ENCODE measurements around the gene PEX11B. TPM values are rescaled to one million over a fixed set of nuclear protein-coding genes. Genes with fewer than 3 reads are reported as not detected.

PEX11B gene
- polyA plus RNA-seq, 1 of the 3 experiments (the other 2 are of a cell fraction), result 26.1 TPM

- H3K4me2 ChIP-seq, result no peak overlapping the region
- no peaks in the 10 kb centered on the region for H3K9me3 ChIP-seq
- H3F3A ChIP-seq (replicated peaks; ENCODE audit: insufficient read depth), result no peaks in the 10 kb centered on the region
- ChIA-PET POLR2A (interaction anchor here (0.6 kb wide), 1 partner anchor 103 kb away, joined by 3 read pairs; no protein-coding TSS in a partner anchor), CTCF (no interaction called here)
- H3K4me1 ChIP-seq (ENCODE audit: control insufficient read depth in 1 of 2, insufficient read depth in 2 of 2, low read depth in 1 of 2, low read length in 1 of 2), result no peaks in the 10 kb centered on the region; a peak in 1 of 4 replicates
- H2AFZ ChIP-seq (ENCODE audit: low read depth), result no peak overlapping the region
- no peak overlapping the region for H3K9ac ChIP-seq
- H3K27ac ChIP-seq (ENCODE audit: low read depth in 2 of 2, low read length in 1 of 2), result no peak overlapping the region
- H3K9me2 ChIP-seq, result no peaks in the 10 kb centered on the region
- H4K20me1 ChIP-seq (ENCODE audit: insufficient read depth), result no peaks in the 10 kb centered on the region
- H3K36me3 ChIP-seq (replicated peaks in 1 of 2; ENCODE audit: control insufficient read depth in 1 of 2, insufficient read depth in 2 of 2, low read length in 1 of 2), result peaks cover 17 to 26% of the 10 kb centered on the region in 2 experiments
- H3K4me3 ChIP-seq (ENCODE audit: low read depth in 2 of 2, low read length in 1 of 2), result no peak overlapping the region
- WGBS (ENCODE audit: low lambda C conversion rate), result 89% methylated on average over 4 of the region's 4 CpGs
- DNase-seq, result no peak
- TF ChIP-seq TAF1 (IDR thresholded peaks at IDR 0.05; ENCODE audit: borderline replicate concordance, low read depth, low read length), result no peak
- TF ChIP-seq YY1 (IDR thresholded peaks at IDR 0.05; ENCODE audit: low read depth), result no peak
- no peak for TF ChIP-seq TEAD4 (IDR thresholded peaks at IDR 0.05; ENCODE audit: borderline replicate concordance, insufficient read depth)
- no peak for TF ChIP-seq REST (IDR thresholded peaks at IDR 0.05; ENCODE audit: low read depth, low read length)
- TF ChIP-seq GABPA (IDR thresholded peaks at IDR 0.05; ENCODE audit: low read depth), result no peak
- H3K79me2 ChIP-seq (ENCODE audit: insufficient read depth), result peaks cover 99% of the 10 kb centered on the region
- H3K27me3 ChIP-seq (ENCODE audit: insufficient read depth), result no peaks in the 10 kb centered on the region
Observed at GRCh38 chr1:145949219-145949618, 30.7 kb upstream of the PEX11B start.

GRCh38 chr1:145947551-145947950, 29.0 kb upstream of the PEX11B start:
- peaks cover 83% of the 10 kb centered on the region for H3K79me2 ChIP-seq (ENCODE audit: insufficient read depth)
- no peaks in the 10 kb centered on the region for H3K9me3 ChIP-seq
- ChIA-PET POLR2A (no interaction called here), CTCF (no interaction called here)
- H3F3A ChIP-seq (replicated peaks; ENCODE audit: insufficient read depth), result no peaks in the 10 kb centered on the region
- H3K4me3 ChIP-seq (ENCODE audit: low read depth in 2 of 2, low read length in 1 of 2), result no peak overlapping the region
- H3K4me1 ChIP-seq (ENCODE audit: control insufficient read depth in 1 of 2, insufficient read depth in 2 of 2, low read depth in 1 of 2, low read length in 1 of 2), result no peaks in the 10 kb centered on the region
- no peak for DNase-seq
- no peaks in the 10 kb centered on the region for H4K20me1 ChIP-seq (ENCODE audit: insufficient read depth)
- no peak overlapping the region for H2AFZ ChIP-seq (ENCODE audit: low read depth)
- H3K36me3 ChIP-seq (replicated peaks in 1 of 2; ENCODE audit: control insufficient read depth in 1 of 2, insufficient read depth in 2 of 2, low read length in 1 of 2), result peaks cover 21 to 29% of the 10 kb centered on the region in 2 experiments
- H3K27ac ChIP-seq (ENCODE audit: low read depth in 2 of 2, low read length in 1 of 2), result no peak overlapping the region
- TF ChIP-seq TCF12 (IDR thresholded peaks at IDR 0.05), result no peak
- no peak for TF ChIP-seq USF2 (IDR thresholded peaks at IDR 0.05; ENCODE audit: borderline replicate concordance, low read depth, low read length)
- no peak for TF ChIP-seq GATA2 (CRISPR knock-in tag; IDR thresholded peaks at IDR 0.05)
- TF ChIP-seq POLR2AphosphoS5 (IDR thresholded peaks at IDR 0.05; ENCODE audit: low read depth, low read length), result no peak
- no peak for TF ChIP-seq CTCF (IDR thresholded peaks at IDR 0.05)
- TF ChIP-seq YY1 (IDR thresholded peaks at IDR 0.05; ENCODE audit: low read depth), result no peak
- TF ChIP-seq TEAD4 (IDR thresholded peaks at IDR 0.05; ENCODE audit: borderline replicate concordance, insufficient read depth), result no peak
- TF ChIP-seq RCOR1 (IDR thresholded peaks at IDR 0.05; ENCODE audit: low read length), result no peak
- no peak for TF ChIP-seq IRF3 (IDR thresholded peaks at IDR 0.05; ENCODE audit: low read depth, low read length)
- no peak for TF ChIP-seq REST (IDR thresholded peaks at IDR 0.05; ENCODE audit: low read depth, low read length)
- TF ChIP-seq NFIC (IDR thresholded peaks at IDR 0.05; ENCODE audit: borderline replicate concordance), result no peak
- no peak for TF ChIP-seq EZH2phosphoT487 (IDR thresholded peaks at IDR 0.05; ENCODE audit: borderline replicate concordance, low read depth)
- H3K4me2 ChIP-seq, result no peak overlapping the region
- no peaks in the 10 kb centered on the region for H3K9me2 ChIP-seq
- no peak overlapping the region for H3K9ac ChIP-seq
- no peaks in the 10 kb centered on the region for H3K27me3 ChIP-seq (ENCODE audit: insufficient read depth)
- WGBS (ENCODE audit: low lambda C conversion rate), result 75% methylated on average over 4 of the region's 4 CpGs
